ENCODE measurements around the gene NDFIP1.

GRCh38 chr5:142189813-142190212 is 81.2 kb downstream of the NDFIP1 start:
- TF ChIP-seq CTCF (IDR thresholded peaks at IDR 0.05) (no peak), POLR2A (IDR thresholded peaks at IDR 0.05) (no peak), POLR2AphosphoS5 (IDR thresholded peaks at IDR 0.05; ENCODE audit: insufficient read depth in 1 of 2, low read depth in 1 of 2) (no peak)
